CD4-positive, alpha-beta T cell treated with Interleukin-6 for 4 hours (primary cell): Measurements from ENCODE around the gene SYNJ2.

Source experiments
- DNase-seq: peaks from one replicate; pipeline ENCODE4 v3.0.0-alpha.2; 2020; ENCODE audit warnings: mixed read lengths

The SYNJ2 gene

GRCh38 chr6:158015188-158015506 is 33.5 kb downstream of the SYNJ2 start:
- DNase-seq, result no peak

DNA sequence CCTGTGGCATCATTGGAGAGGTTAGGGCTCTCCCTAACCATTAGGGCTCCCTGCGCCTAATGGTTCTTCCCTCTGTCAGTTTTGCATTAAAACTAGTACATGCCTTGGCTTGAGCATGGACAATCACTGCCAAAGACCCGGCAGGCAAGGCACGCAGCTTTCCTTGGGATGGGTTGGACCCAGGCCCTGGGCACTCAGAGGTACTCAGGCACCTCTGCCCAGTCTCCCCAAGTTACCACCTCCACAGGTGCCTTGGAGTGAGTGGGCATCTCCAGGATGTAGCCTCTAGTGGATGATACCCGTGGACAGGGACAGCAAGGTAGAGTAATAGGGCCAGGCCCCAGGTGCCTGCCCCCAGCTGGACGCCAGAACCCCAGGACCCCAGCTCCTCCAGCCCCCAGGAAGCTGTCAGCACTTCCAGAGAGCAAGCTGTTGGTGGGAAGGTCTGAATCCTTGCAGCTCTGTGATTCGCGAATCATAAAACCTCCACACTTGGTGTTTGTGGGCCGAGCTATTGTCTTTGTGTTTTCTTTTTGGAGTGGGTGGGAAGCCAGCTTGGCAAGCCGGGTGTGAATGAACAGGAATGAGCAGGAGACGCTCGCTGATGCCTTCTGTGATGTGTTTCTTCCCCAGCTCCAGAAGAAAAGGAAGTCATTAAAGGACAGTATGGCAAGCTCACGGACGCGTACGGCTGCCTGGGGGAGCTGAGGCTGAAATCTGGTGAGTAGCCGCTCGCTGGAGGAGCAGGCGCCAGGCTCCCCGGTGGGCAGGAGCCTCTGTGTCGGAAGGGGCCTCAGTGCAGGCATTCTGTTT is 35.1 kb downstream of the SYNJ2 start:
- DNase-seq, result no peak

- no peak for DNase-seq
Observed at GRCh38 chr6:158017621-158018040, 36.0 kb downstream of the SYNJ2 start.

DNA sequence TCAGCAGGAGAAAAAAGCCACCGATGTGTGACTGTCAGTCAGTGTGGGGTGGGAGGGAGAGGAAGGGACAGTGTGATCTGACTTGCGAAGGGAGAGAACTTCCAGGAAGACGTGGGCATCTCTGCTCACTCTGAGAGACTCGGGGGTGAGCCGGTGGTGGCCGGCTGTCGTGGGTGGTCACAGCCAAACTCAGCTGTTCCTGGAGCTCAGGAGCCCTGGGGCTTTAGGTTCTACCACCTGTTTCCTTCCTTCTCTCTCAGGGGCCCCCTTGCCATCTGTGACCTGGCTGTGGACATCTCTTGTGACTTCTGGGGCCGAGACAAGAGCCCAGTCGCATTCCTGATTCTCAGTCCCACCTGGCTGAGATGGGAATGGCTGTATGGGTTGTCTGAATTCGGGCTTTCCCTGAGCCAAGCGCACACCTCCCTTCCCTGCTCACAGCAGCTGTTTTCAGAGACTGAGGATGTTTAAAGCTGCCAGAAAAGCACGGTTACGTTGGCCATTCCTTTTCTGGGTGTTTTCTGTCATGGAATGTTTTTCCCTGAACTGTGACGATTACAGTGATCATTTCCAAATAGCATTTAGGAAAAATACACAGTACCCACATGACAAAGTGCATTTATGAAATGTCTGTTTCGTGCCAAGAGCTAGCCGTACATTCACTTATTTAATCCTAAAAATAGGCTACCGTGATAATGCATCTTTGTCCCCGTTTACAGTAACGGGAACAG is 36.5 kb downstream of the SYNJ2 start:
- peak; percentile 0 for DNase-seq

DNA sequence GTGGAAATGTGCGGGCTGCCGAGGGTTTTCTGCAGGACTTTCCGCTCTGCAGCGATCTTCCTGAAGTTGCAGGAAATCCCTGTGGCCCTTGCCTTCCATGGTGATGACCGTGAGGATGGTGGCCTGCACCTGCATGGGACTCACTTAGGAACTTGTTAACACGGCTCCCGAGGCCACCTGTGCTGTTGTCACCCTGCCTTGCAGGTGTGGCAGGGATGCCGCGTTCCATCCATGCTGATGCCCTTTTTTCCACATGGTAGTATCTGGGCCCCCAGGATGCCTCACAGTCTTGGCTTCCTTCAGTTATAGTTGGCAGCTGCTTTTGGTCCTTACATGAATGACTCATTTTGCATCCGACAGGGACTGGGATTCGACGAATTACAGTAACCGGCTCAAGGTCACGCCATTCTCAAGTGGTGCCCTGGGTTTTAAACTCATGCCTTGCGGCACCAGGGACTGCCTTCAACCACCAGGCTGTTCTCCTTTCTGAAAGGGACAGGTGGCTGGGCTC is 37.2 kb downstream of the SYNJ2 start:
- DNase-seq, result no peak

DNA sequence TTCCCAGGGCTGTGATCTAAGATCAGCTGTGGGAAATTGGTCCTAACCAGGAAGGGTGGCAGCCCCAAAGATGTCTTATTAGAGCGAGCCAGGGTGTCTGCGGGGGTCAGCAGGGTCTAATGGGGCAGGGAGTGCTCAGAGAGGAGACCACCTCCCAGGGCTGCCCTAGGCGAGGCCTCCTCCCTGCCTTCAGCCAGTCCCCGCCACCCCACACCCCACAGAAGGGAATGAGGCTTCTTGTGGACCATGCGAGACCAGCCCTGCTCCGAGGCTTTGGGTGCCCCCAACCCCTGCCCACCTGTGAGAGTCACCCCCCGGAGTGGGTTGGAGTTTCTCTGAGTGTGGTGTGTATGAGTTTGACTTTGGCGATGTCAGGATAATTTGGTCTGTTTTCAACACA is 37.8 kb downstream of the SYNJ2 start:
- no peak for DNase-seq

DNA sequence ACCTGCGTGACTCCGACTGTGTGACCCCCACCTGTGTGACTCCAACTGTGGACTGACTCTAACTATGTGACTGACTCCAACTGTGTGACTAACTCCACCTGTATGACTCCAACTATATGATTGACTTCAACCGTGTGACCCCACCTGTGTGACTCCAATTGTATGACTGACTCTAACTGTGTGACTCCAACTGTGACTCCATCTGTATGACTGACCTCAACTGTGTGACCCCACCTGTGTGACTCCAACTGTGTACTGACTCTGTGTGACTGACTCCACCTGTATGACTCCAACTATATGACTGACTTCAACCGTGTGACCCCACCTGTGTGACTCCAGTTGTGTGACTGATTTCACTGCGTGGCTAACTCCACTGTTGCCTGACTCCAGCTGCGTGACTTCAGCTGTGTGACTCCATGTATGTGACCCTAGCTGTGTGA is 38.6 kb downstream of the SYNJ2 start:
- no peak for DNase-seq

- DNase-seq, result no peak
Observed at GRCh38 chr6:158020811-158021210, 39.1 kb downstream of the SYNJ2 start.

GRCh38 chr6:158021376-158021775 is 39.7 kb downstream of the SYNJ2 start:
- no peak for DNase-seq

DNA sequence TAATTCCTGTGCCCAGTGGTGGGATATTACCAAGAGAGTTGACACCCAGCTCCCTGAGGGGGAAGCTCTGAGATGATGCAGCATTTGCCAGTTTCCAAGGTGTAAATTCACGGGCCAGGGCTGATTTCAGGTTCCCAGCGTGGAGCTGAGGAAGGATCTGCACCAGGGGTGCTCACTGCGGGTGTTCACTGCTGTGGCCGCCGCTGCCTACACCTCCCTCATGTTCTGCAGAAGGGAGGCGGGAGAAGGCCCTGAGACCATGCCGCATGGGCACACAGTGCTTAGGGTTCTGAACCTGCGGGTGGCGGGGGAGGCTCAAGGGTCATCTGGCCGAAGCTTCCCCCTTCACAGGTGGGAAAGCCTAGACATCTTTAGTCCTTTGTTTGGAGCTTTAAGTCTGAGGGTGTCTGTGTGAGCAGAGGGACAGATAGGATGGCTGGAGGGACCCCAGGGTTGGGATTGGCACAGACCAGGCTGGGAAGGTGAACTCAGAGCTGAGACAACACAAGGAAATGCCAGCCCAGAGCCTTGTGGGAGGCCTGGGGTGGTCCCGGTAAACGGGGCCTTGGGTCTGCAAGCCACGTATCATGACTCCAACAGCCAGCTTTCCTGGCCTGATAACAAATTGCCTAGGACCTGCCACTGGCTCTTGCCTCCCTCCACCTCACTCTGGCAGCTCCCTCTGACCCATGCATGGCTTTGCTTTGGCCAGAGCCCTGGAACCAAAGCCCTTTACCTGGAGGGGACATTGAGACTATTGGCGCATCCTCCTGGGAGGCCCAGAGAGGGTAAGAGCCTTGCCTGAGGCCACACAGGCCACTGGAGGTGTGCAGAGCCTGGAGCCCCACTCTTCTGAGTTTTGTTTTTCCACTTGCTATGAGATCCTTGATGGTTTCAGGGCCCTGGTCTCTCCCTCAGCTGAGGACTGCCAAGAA is 40.4 kb downstream of the SYNJ2 start:
- no peak for DNase-seq

GRCh38 chr6:158022749-158023596 is 41.3 kb downstream of the SYNJ2 start:
- no peak for DNase-seq

DNA sequence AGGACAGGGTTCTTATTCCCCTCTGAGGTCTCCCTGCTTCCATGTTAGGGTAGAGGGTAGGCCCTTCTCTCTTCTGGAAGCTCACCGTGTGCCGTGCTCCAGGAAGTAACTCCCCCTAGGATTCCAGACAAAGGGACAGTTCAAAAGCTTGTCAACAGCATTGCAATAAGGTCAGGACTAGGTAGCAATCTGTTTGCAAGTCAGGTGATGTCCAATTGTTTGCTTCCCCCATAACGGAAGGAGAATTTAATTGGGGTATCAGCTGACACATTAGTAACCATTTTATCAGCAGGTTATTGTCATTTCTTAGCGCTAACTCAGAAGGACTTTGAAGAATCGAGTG is 41.9 kb downstream of the SYNJ2 start:
- no peak for DNase-seq

- DNase-seq, result no peak
Observed at GRCh38 chr6:158024566-158025297, 43.1 kb downstream of the SYNJ2 start.

DNA sequence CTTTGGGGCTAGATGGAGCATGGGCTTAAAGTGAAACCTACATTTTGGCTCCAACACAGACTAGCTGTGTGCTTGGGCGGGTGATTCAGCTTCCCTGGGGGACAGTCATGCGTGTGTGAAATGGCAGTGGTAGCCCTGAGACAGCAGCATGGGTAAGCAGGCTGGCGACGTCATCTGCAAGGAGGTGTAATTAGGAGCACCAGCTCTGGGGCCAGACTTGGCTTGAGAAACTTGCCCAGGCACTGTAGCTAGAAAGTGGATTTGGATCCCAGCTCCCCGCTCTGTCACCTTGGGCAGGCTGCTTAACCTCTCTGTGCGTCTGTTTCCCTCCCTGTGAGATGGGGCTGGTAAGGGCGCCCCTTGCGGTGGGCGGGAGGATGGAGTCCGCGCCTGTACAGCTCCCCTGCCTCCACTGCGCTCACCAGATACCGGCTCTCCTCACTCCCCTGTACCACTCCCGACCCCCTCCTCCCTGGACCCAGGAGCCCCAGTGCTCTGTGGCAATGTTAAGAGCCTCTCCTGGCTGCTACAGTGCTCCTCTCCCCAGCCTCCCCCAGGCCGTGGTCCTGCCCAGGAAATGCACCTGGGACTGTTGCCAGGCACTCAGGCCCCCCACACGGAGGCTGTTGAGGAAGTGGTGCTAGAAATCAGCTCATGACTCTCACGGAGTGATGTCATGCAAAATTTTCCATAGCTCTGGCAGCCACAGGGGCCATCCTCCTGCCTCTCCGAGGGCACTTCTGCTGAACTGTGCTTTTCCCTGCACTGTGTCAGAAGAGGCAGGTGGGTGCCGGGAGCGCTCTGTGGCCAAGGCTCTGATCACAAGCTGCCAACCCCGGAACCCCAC is 44.6 kb downstream of the SYNJ2 start:
- peak; percentile 84 for DNase-seq

DNA sequence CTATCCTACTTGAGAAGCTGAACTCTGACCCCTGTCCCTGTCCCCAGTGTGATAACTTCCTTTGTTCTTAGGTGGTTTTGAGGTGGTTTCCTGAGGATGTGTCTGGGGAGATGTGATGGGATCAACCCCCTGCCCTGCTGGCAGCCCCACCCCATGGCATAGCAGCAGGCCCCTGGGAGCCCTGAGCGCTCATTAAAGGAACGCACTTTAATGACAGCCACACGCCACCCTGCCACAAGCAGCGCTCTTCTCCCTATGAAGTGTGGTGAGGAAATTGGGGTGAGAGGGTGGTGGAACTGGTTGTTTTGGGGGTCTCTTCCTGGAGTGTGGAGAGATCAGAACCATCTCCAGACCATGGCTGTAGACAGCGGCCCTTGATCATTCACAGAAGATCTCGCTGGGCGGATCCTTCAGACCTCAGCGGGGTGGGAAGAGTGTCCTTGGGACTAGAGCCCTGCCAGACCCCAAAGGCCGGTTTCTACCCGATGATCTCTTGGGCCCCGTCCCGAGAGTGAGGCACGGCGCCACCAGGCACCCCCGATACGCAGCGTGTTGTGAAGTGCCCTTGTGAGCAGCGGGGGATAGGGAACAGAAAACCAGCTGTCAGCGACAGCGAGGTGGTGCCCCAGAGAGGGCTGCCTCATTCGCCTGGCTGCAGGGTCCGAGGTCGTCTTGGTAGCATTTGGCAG is 45.4 kb downstream of the SYNJ2 start:
- DNase-seq, result no peak

- DNase-seq, result no peak
Observed at GRCh38 chr6:158027590-158028285, 46.1 kb downstream of the SYNJ2 start.

DNA sequence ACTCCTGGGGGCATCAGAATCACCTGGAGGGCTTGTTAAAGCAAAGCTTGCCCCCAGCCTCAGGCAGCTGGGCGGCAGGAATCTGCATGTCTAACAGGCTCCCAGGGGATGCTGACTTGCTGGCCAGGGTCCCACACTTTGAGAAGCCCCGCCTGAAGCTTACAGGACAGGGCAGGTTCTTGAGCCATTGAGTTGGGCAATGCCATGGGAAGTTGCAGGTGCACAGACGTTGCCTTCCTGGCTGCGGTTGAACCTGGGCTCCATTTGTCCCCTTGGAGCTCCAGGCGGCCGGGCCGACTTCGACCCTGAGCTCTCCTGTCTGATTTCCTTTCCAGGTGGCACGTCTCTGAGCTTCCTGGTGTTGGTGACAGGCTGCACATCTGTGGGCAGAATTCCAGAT is 46.8 kb downstream of the SYNJ2 start:
- DNase-seq, result no peak

- DNase-seq, result no peak
Observed at GRCh38 chr6:158028876-158029275, 47.2 kb downstream of the SYNJ2 start.

- DNase-seq, result no peak
Observed at GRCh38 chr6:158029668-158030230, 48.1 kb downstream of the SYNJ2 start.
